Chondrocyte (in vitro differentiated cells): ENCODE measurements around the gene TMEM30A. TPM values are rescaled to one million over a fixed set of nuclear protein-coding genes. Genes with fewer than 3 reads are reported as not detected.

Experiments used
- DNase-seq: peaks from one replicate; pipeline ENCODE4 v3.0.0; 2021; ENCODE audit warnings: mixed read lengths, low spot score
- H3K27ac Mint-ChIP-seq: one replicate; pipeline ENCODE4 v1.8.0; 2021; ENCODE audit warnings: mild to moderate bottlenecking, moderate library complexity, mixed read lengths; ENCODE audit not compliant: unreplicated experiment
- H3K27me3 Mint-ChIP-seq: 2 replicates; pipeline ENCODE4 v1.8.0; 2021; ENCODE audit warnings: low read depth, mixed read lengths
- H3K36me3 Mint-ChIP-seq: 2 replicates; pipeline ENCODE4 v1.8.0; 2021; ENCODE audit warnings: low read depth, mixed read lengths
- H3K4me1 Mint-ChIP-seq: 2 replicates; pipeline ENCODE4 v1.8.0; 2021; ENCODE audit warnings: low read depth, mild to moderate bottlenecking, mixed read lengths
- H3K4me3 Mint-ChIP-seq: one replicate; pipeline ENCODE4 v1.8.0; 2021; ENCODE audit warnings: mild to moderate bottlenecking, moderate library complexity, mixed read lengths; ENCODE audit not compliant: unreplicated experiment
- H3K9me3 Mint-ChIP-seq: 2 replicates; pipeline ENCODE4 v1.8.0; 2021; ENCODE audit warnings: low read depth, mixed read lengths
- CTCF ChIP-seq: fragments of 200-600 bp; sonication (generic); IDR thresholded peaks from 2 replicates; pipeline ENCODE4 v1.5.0; 2021; ENCODE audit warnings: antibody characterized with exemption, mild to moderate bottlenecking, moderate library complexity
- total RNA-seq: library from RNA; stranded (reverse); gene quantifications from 3 replicates; pipeline ENCODE4 v1.2.1, GENCODE V29; 2021

The TMEM30A gene
- total RNA-seq, 1 donor from 2014 or later, result 146 TPM

GRCh38 chr6:75301088-75301487, 16.5 kb upstream of the TMEM30A start:
- no peak for TF ChIP-seq CTCF
- Mint-ChIP-seq H3K4me1 (peaks cover 22% of the 10 kb centered on the region), H3K4me3 (no peak overlapping the region), H3K9me3 (no peaks in the 10 kb centered on the region), H3K27ac (no peak overlapping the region), H3K36me3 (no peaks in the 10 kb centered on the region), H3K27me3 (no peaks in the 10 kb centered on the region)
- DNase-seq, result no peak

GRCh38 chr6:75300531-75300855, 15.9 kb upstream of the TMEM30A start:
- peak overlapping the region; percentile 94 for H3K27ac Mint-ChIP-seq

GRCh38 chr6:75299801-75300530, 15.4 kb upstream of the TMEM30A start:
- TF ChIP-seq CTCF, result no peak
- Mint-ChIP-seq H3K36me3 (no peaks in the 10 kb centered on the region), H3K27me3 (no peaks in the 10 kb centered on the region), H3K9me3 (no peaks in the 10 kb centered on the region), H3K4me3 (no peak overlapping the region), H3K27ac (peak overlapping the region; percentile 94), H3K4me1 (peaks cover 18% of the 10 kb centered on the region)
- DNase-seq, result no peak

More at GRCh38 chr6:75300531-75300855, 15.9 kb upstream of the TMEM30A start:
- TF ChIP-seq CTCF, result no peak
- Mint-ChIP-seq H3K36me3 (no peaks in the 10 kb centered on the region), H3K27me3 (no peaks in the 10 kb centered on the region), H3K9me3 (no peaks in the 10 kb centered on the region), H3K4me1 (peaks cover 18% of the 10 kb centered on the region), H3K4me3 (no peak overlapping the region)
- DNase-seq, result no peak

GRCh38 chr6:75296811-75297779, 12.5 kb upstream of the TMEM30A start:
- DNase-seq, result no peak
- no peak overlapping the region for H3K27ac Mint-ChIP-seq

More at GRCh38 chr6:75296811-75297779, 12.5 kb upstream of the TMEM30A start:
- H3K9me3 Mint-ChIP-seq, result no peaks in the 10 kb centered on the region
- no peaks in the 10 kb centered on the region for H3K27me3 Mint-ChIP-seq
- peaks cover 18% of the 10 kb centered on the region for H3K4me1 Mint-ChIP-seq
- H3K4me3 Mint-ChIP-seq, result no peak overlapping the region
- H3K36me3 Mint-ChIP-seq, result no peaks in the 10 kb centered on the region
- TF ChIP-seq CTCF, result peak; percentile 98
